HG03025 (cell line): Measurements from ENCODE around the gene GNG10.

ENCODE experiments used
- ATAC-seq: cut with Tn5 transposase; IDR thresholded peaks from one replicate; pipeline ENCODE4 v1.9.1; 2021; ENCODE audit warnings: mild to moderate bottlenecking, moderate library complexity; ENCODE audit not compliant: unreplicated experiment, low FRiP score

Gene GNG10

DNA sequence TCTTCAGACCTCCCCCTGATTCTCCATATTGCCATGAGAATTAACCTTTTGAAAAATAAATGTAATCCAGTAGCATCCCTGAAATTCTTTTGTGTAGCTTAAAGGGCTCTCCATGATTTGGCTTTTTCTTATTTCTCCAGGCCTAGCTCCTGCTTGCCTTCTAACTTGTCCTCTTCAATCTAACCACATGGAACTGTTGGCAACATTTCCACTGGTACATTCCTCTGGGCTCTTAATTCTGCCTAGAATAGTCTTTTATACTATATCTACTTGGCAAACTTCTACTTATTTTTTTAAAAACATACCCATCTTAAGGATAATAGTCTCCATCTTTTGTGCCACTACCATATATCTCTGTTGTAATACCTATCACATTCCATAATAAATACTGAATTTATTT lies 54.1 kb downstream of the GNG10 start:
- no peak for ATAC-seq

DNA sequence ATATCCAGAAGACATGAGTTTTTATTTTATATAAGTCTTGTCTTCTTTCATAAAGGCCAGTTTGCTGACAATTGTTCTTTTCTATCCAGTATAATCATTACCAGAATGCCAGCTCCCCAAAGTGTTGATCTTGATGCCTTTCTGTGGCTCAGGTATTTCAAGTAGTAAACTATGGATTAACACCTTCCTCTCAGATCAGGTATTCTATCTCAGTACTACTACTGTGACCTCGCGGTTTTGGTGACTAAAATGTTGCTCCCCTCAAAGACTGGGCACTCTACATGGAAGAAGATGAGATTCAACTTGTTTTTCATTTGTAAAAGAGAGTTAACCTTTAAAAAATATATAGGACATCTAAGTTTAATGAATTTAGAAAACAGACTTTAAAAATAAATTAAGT lies 58.1 kb downstream of the GNG10 start:
- ATAC-seq = no peak
